T-helper 1 cell treated with Interleukin-12 subunit alpha and Interleukin-12 subunit beta and Interleukin-4 antibody, amounts not matched to agents 30 ng/mL and 1 ng/mL, for 36 hours (primary cell): ENCODE results near the gene NET1. TPM values are rescaled to one million over a fixed set of nuclear protein-coding genes. Genes with fewer than 3 reads are reported as not detected.
"Not testable (repeated sequence)": the region's sequence is repeated elsewhere in the genome, so short reads cannot be mapped to it uniquely, and the experiment has no call there.

Experiments
- intact Hi-C: fragments of 100-400 bp; cut with micrococcal nuclease; formaldehyde crosslinking; loops from one replicate; pipeline ENCODE4 v1.15.1; 2024
- total RNA-seq: library from RNA; stranded (reverse); gene quantifications from 2 replicates; pipeline ENCODE4 v1.2.3, GENCODE V29; 2022

Gene NET1
- total RNA-seq, 1 donor from 2014 or later = 41.8 TPM

DNA sequence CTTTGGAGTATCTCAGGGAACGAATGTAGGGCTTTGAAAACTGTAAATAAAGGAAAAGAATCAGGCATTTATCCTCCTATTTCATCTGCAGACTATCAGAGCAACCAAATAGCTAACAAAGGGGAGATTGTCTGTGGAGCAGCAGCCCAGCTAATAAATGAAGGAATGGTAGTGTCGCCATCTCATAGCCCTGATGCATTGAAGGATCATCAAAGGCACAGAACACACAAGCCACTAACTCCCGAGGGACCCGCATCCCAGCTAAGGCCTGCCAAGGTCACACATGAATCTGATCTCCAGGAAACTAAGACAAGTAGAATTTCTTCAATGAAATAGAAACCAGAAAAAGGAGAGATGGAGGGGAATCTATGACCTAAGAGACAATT lies 48.8 kb downstream of the NET1 start:
- intact Hi-C loops = no loop called here

DNA sequence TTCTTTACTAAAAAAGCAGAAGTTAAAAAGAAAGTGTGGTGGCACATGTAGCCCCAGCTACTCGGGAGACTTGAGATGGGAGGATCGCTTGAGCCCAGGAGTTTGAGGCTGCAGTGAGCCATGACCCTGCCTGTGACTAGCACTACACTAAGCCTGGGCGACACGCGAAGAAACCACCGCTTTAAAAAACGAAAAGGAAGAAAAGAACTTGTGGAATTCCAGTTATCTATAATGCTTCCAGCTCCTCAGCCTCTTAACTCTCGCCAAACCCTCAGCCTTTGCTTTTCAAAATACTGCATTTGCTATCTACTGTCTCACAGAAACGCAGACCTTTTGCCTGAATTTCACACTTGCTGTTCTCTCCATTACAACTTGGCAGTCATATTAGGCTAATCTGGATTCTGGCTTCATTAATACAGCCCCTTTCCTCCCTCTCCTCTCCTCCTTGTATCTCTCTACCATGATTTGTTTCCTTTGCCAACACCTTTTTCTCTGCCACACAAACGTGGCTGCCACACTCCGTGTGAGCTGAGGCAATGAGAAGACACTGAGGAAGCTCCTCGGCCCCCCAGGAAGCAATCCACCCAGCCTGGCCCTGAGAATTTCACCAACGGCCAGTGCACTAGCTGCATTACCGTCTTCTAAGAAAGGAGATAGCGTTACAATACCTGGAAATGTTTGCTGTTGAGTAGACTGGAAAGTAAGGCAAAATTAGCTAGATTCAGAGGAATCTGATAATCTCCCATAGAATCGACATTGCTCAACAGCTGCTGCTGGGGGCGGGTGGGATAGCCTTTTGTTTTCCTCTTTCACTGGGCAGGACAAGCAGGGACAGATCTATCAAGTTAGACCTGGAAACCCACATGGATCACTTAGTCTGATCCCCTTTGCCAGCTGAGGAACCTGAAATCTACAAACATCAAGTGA lies 49.8 kb downstream of the NET1 start:
- intact Hi-C loops = no loop called here

DNA sequence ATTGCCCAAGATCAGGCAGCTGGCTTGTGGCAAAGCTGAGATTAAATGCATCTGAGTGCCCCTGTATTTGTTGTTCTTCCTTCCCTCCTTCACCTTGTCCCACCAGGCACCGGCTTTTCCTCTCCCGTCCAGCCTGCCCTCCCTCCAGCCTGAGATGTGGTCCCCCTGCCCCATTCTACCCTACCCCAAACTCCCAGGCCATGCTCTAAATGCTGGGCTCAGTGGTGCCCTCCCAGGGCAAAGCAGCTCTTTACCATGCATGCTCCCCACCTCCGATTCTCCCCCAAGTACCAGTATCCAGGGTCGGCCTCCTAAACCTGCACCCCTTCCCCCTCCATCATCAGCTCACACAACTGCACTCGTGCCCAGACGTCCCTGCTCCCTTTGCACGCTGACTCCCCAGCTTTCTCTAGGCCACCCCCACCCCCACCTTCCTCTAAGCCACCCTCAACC lies 50.5 kb downstream of the NET1 start:
- intact Hi-C loops = no loop called here

DNA sequence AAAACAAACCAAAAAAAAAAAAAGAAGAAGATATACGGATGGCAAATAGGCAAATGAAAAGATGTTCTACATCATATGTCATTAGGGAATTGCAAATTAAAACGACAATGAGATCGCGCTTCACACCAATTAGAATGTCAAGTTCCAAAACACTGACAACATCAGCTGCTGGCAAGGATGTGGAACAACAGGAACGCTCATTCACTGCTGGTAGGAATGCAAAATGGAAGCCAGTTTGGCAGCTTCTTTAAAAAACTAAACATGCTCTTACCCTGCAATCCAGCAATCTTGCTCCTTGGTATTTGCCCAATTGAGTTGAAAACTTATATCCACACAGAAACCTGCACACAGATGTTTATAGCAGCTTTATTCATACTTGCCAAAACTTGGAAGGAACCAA lies 52.2 kb downstream of the NET1 start:
- intact Hi-C loops = no loop called here

DNA sequence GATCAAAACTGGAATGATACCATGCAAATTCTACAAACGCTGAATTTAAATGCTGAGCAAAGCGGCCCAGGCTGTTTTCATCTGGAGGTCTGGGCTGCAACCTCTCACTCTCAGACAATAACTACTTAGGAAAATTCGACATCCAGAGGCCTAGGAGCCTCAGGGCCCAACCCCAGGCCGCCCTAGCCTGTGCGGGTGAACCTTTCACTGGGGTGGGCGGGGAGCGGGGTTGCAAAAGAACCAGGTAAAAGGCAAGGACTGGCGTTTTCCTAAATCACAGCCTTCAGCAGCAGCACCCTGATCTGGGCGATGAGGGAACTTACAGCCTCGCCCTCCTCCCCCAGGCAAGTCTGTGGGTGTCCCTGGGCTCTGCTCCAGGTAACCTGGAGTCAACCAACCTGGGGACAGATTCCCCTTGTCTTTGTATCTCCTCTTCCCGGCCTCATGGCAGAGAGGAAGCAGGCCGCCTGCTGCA lies 53.7 kb downstream of the NET1 start:
- intact Hi-C loops = no loop called here

DNA sequence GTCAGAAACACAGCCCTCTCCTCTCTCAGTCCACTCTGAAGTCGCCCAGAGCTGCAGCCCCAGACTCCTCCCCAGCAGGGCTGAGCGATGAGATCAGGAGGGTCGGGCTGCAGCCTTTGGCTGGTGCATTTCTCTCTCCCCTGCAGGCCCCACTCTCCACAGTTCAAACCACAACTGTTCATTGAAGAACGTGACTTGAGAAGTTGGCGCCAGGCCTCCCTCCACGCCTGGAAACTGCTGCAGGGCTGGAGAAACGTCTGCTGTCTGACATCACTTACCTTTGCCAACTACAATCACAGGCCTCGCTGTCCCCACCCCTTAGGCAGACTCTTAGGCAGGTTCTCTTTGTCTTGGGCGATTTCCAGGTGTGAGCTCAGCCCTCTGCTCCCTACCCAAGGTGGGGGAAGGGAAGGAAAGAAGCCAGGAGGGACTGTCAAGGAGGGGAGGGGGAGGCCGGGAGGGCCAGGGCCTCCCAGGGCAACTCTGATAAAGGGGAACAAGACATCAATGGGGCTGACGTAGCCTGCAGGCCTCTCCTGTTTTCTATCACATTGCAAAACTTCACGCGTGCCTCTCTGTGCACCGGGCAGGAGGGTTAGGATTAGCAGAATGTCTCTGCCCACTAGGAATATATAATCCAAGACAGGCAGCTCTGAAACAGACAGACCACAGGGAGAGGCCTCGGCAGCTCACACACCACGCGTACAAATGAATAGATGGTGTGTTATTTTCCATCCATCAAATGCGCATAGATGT lies 54.3 kb downstream of the NET1 start:
- intact Hi-C loops = no loop called here

DNA sequence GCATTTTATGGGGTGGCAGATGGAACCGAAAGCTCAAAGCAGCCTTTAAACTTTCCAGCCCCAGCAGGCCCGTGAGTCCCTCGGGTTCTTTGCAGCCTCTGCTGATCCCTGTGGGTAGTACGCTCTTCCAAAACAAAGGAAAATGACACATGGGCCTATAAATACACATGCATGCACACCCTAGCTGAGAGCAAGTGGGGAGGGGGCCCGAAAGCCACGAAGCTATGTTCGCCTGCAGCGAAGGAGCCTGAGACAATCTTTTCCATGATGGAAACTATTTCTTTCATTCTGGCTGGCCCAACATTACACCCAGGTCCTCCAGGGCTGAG lies 54.8 kb downstream of the NET1 start:
- intact Hi-C loops = no loop called here

DNA sequence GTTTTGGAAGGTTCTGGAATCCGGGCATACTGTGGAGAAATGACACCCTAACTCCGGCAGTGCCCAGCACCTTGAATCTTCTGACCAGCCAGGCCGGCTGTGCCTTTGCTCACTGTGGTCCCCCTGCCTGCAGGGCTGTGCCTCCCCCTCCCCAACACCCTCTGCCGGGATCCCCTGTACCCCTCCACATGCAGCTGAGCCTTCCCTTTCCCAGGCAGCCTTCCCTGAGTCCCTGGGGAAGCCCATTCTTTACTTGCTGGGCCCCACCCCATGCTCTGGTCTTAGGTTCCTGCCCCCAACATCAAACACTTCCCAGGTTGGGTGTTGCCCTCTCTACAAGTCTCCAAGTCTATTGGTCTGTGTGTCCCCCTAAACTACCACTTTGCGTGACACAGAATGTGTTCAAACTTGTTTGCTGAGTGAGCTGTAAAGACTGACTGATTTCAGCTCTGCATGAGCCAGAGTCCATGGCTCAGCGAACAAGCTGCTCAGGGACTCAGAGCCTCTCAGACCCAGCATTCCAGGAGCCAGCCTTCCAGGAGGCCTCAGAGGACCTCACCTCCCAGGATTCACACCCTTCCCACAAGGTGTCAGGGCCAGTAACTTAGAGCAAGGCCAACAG lies 55.4 kb downstream of the NET1 start:
- intact Hi-C loops = no loop called here

DNA sequence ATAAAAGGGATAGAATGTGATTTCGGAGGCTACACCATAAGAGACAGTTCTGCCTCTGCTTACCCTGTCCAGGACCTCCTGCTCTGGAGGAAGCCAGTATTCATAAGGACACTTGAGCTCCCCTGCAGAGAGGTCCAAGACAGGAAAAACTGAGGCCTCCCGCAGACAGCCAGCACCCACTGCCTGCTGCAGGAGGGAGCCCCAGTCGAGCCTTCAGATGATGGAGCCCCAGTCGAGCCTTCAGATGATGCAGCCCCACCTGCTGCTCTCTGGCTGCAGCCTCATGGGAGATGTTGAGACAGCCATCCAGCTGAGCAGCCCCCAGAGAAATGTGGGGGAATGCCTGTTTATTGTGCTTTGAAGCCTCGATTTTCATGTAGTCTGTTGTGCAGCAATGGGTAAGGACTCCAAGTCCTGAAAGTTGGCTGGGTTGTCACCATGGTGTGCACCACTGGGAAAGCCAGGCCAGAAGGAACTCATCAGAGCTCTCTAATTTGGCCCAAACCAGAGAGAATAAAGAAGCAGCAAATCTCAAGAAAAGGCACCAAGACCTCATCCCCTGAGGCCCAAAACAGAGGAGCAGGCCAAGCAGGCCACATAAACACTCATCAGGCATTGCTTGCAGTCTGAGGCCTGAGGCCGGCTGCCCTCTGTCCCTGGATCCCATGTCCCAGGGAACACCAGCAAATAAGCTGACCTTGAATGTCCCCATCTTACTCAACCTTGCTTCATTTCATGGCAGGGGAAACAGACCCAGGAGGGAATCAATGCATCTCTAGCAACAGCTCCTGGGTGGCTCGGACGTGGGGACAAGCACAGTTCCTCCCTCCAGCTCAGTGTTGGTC lies 56.1 kb downstream of the NET1 start:
- intact Hi-C loops = no loop called here

DNA sequence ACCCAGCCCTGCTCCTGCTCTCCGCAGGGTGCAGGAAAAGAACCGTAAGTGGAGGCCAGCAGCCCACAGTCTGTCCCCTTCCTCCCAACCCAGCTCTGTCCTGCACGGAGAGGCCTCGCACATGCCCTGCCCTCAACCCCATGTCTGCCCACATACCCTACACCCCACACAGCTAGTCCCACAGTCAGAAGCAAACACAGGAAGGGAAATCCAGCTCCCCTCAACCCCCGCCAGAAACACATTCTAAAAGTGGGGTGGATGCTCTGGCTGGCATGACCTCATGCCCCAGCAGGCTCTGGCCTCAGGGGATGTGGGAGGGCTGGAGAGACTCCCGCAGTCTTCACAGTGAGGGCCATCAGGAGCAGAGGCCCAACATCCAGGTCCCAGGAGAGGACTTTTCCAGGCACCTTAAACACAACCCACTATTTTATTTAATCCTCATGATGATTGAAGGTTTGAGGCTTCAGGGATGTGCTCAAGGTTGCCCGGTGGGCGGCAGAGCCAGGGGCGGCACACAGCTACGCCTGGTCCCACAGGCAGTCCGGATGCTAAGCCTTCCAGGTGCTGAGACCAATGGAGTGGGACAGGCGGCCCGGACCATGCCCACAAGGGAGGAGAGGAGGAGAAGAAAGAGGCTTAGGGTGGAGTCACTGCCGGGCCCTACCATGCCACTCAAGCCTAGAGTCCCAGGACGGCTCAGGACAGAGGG lies 57.1 kb downstream of the NET1 start:
- intact Hi-C loops = no loop called here

DNA sequence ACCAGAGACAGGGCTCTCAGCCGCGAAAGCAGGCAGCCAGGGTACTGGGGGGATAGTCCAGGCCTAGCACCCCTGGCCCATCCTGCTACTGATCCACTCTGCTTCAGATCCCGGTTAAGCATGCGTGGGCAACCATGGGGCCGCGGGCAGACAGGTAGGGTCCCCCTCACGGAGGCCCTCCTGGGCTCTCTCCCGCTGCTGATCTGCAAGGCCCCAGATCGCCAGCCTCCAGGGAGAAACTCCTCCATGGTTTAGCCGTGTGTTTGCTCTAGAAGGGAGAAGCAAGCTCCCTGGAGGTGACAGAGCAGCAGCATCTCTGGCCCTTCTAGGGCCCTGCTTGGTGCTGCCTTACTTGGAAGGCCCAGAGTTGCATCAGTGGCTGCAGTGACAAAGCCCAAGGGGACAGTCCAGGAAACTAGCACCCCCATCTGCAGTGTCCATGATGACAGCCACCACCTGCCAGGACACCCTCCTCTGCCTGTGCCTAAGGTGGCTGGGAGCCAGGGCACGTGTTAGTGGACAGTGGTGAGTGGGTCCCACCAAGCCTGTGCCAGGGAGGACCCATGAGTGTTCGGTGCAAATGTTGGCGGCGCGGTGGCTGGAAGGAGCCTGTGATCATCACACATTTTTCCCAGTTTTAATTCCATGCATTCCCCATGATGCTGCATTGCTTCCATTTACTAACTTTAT lies 57.9 kb downstream of the NET1 start:
- intact Hi-C loops = no loop called here

DNA sequence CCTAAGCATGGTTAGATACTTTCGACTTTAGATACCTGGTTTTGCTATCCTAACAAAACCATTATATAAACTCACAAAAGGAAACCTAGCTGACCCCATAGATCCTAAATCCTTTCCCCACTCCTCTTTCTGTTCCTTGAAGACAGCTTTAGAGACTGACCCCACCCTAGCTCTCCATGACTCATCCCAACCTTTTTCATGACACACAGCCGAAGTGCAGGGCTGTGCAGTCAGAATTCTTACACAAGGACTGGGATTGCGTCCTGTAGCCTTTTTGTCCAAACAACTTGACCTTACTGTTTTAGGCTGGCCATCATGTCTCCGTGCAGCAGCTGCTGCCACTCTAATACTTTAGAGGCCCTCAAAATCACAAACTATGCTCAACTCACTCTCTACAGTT lies 62.3 kb downstream of the NET1 start:
- intact Hi-C loops = not testable (repeated sequence)

DNA sequence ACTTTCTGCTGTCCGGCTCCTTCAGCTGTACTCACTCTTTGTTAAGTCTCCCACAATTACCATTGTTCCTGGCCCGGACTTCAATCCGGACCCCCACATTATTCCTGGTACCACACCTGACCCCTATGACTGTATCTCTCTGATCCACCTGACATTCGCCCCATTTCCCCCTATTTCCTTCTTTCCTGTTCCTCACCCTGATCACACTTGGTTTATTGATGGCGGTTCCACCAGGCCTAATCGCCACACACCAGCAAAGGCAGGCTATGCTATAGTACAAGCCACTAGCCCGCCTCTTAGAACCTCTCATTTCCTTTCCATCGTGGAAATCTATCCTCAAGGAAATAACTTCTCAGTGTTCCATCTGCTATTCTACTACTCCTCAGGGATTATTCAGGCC lies 62.7 kb downstream of the NET1 start:
- intact Hi-C loops = not testable (repeated sequence)

DNA sequence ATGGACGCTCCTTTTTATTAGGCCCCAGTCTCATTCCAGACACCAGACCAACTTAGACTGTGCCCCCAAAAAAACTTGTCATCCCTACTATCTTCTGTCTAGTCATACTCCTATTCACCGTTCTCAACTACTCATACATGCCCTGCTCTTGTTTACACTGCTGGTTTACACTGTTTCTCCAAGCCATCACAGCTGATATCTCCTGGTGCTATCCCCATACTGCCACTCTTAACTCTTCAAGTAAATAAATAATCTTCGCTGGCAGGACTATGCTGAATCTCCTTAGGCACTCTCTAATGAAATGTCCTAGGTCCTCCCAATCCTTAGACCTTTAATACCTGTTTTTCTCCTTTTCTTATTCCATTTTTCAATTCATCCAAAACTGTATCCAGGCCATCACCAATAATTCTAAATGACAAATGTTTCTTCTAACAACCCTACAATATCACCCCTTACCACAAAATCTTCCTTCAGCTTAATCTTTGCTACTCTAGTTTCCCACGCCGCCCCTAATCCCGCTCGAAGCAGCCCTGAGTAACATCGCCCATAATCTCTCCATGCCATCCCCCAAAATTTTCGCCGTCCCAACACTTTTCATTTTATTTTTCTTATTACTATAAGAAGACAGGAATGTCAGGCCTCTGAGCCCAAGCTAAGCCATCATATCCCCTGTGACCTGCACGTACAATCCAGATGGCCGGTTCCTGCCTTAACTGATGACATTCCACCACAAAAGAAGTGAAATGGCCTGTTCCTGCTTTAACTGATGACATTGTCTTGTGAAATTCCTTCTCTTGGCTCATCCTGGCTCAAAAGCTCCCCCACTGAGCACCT lies 63.8 kb downstream of the NET1 start:
- intact Hi-C loops = not testable (repeated sequence)

DNA sequence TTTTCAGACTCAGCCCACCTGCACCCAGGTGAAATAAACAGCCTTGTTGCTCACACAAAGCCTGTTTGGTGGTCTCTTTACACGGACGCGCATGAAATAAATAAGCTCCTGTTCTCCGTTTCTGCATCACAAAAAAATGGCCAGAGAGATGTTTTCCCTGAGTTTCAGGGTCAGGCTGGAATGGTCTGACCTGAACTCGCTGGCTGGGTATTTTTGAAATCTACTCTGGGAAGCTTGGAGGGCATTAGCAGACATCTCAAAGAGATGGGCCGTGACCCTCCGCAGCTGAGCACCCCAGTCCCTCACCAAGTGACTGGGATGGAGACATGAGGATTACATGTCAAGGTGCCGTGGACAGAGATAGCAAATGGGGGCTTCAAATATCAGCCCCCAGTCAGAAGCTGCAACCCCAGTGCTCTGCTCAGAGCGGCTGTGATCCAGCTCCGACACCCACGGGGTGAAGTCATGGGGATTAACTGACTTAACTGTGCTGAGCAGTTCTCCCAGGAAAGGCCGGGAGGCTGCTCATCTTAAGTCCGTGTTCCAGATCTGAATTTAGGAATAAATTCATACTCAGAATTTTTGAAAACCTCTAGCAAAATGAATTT lies 64.7 kb downstream of the NET1 start:
- intact Hi-C loops = no loop called here

DNA sequence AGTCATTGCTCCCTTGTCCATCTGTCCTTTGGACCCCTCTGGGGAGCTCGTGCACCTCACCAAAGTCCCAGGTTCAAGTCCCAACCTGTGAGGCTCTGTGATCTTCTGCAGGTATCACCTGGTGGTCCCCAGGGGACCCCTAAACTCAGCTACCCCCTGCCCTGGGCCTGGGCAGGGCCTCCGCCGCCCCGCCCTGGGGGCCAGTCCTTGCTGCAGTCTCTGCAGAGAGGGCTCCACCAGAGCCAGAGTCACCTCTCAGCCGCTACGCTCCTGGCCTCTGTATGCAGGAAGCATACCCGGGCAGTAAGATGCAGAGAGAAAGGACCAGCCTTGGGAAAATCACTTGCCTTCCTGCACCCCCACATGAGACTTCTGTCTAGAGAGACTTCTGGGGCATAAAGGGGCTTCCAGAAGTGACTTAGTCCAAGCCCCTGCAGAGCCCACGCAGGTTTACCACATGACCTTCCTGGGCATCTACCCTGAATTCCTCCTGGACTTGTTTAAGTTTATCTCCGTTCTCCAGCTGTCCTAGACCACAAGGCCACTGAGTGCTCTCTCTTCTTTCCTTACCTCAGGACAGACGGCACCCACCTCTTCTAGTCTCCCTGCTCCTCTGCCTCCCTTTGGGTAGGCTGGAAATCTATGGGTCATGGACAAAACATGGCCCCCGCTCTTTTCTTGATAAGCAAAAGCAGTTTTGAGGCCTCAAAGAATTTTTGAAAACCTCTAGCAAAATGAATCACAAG lies 65.8 kb downstream of the NET1 start:
- intact Hi-C loops = no loop called here

DNA sequence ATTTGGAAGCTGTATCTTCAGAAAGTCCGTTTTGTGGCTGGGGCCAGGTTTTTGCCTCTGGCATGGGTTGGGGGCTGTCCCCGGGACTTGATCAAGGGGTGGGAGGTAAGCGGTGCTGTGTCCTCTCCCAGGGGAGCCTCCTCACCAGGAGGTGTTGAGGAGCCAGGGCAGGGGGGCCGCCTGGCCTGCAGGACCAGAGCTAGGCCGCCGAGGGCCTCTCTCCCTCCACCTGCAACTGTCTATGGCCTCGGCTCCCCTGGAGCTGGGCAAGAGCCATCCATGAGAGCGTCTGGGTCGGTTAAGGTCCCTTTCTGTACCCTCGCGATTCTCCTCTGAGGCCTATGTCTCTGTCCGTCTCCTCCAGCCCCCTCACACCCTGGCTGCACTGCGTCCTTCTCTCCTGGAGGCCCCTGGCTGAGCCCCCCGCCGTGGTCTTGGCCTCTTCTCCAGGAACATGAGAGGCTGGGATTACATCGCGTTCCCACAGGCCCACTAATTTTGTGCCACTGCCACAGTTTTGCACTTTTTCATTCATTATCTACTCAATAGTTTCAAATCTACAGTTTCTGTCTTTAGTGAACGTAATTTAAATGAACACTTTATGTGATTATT lies 66.4 kb downstream of the NET1 start:
- intact Hi-C loops = no loop called here
